HG03097 (cell line): ENCODE data around the gene NR5A1.

ENCODE experiments used
- ATAC-seq: cut with Tn5 transposase; IDR thresholded peaks from one replicate; pipeline ENCODE4 v1.9.1; 2021; ENCODE audit not compliant: unreplicated experiment, low FRiP score

Gene NR5A1

GRCh38 chr9:124500028-124500795 is 7.0 kb downstream of the NR5A1 start:
- no peak for ATAC-seq

- ATAC-seq: no peak
These were observed 8.0 kb downstream of the NR5A1 start for GRCh38 chr9:124499216-124499615.

GRCh38 chr9:124498499-124499146 is 8.6 kb downstream of the NR5A1 start:
- no peak for ATAC-seq

- no peak for ATAC-seq
These were observed 9.2 kb downstream of the NR5A1 start for GRCh38 chr9:124498040-124498439.

- ATAC-seq: no peak
These were observed 9.8 kb downstream of the NR5A1 start for GRCh38 chr9:124497441-124497840.

GRCh38 chr9:124496463-124496862 is 10.7 kb downstream of the NR5A1 start:
- ATAC-seq: no peak

- no peak for ATAC-seq
These were observed 11.1 kb downstream of the NR5A1 start for GRCh38 chr9:124496075-124496449.

GRCh38 chr9:124495126-124496074 is 11.8 kb downstream of the NR5A1 start:
- no peak for ATAC-seq

GRCh38 chr9:124493794-124494479 is 13.3 kb downstream of the NR5A1 start:
- no peak for ATAC-seq

- ATAC-seq: no peak
These were observed 14.0 kb downstream of the NR5A1 start for GRCh38 chr9:124493218-124493617.

- ATAC-seq: no peak
These were observed 14.4 kb downstream of the NR5A1 start for GRCh38 chr9:124492818-124493217.

- no peak for ATAC-seq
These were observed 15.9 kb downstream of the NR5A1 start for GRCh38 chr9:124491049-124491975.

GRCh38 chr9:124490004-124490403 is 17.2 kb downstream of the NR5A1 start:
- no peak for ATAC-seq

GRCh38 chr9:124489222-124489621 is 18.0 kb downstream of the NR5A1 start:
- no peak for ATAC-seq

GRCh38 chr9:124488641-124489210 is 18.5 kb downstream of the NR5A1 start:
- no peak for ATAC-seq

GRCh38 chr9:124487260-124488182 is 19.7 kb downstream of the NR5A1 start:
- ATAC-seq: no peak

GRCh38 chr9:124486778-124487259 is 20.4 kb downstream of the NR5A1 start:
- ATAC-seq: no peak

GRCh38 chr9:124485936-124486335 is 21.3 kb downstream of the NR5A1 start:
- ATAC-seq: no peak
